GM21717 (cell line): ENCODE results near the gene MAP7.

ENCODE experiments used
- ATAC-seq: cut with Tn5 transposase; IDR thresholded peaks from one replicate; pipeline ENCODE4 v1.9.1; 2021; ENCODE audit warnings: mild to moderate bottlenecking, moderate library complexity; ENCODE audit not compliant: unreplicated experiment

The MAP7 gene

GRCh38 chr6:136427378-136427717 lies 122.9 kb downstream of the MAP7 start:
- ATAC-seq, result no peak

- no peak for ATAC-seq
These were observed 123.4 kb downstream of the MAP7 start for GRCh38 chr6:136426627-136427377.

GRCh38 chr6:136425793-136426192 lies 124.4 kb downstream of the MAP7 start:
- ATAC-seq, result no peak

- ATAC-seq, result no peak
These were observed 125.3 kb downstream of the MAP7 start for GRCh38 chr6:136424901-136425300.

- no peak for ATAC-seq
These were observed 125.8 kb downstream of the MAP7 start for GRCh38 chr6:136424450-136424849.

GRCh38 chr6:136421537-136422158 lies 128.6 kb downstream of the MAP7 start:
- ATAC-seq, result no peak

- no peak for ATAC-seq
These were observed 129.4 kb downstream of the MAP7 start for GRCh38 chr6:136420853-136421252.

GRCh38 chr6:136415351-136416007 lies 134.7 kb downstream of the MAP7 start:
- no peak for ATAC-seq

- ATAC-seq, result no peak
These were observed 137.8 kb downstream of the MAP7 start for GRCh38 chr6:136412410-136412809.

GRCh38 chr6:136411453-136412354 lies 138.5 kb downstream of the MAP7 start:
- no peak for ATAC-seq

- ATAC-seq, result no peak
These were observed 139.2 kb downstream of the MAP7 start for GRCh38 chr6:136411025-136411325.

- ATAC-seq, result peak; percentile 82
These were observed 139.8 kb downstream of the MAP7 start for GRCh38 chr6:136410201-136411024.

GRCh38 chr6:136409597-136409996 lies 140.6 kb downstream of the MAP7 start:
- no peak for ATAC-seq

- no peak for ATAC-seq
These were observed 142.0 kb downstream of the MAP7 start for GRCh38 chr6:136408204-136408603.

- no peak for ATAC-seq
These were observed 144.7 kb downstream of the MAP7 start for GRCh38 chr6:136405420-136406029.

- ATAC-seq, result no peak
These were observed 145.4 kb downstream of the MAP7 start for GRCh38 chr6:136404627-136405419.

- no peak for ATAC-seq
These were observed 146.2 kb downstream of the MAP7 start for GRCh38 chr6:136404007-136404406.

GRCh38 chr6:136403110-136403980 lies 146.9 kb downstream of the MAP7 start:
- no peak for ATAC-seq
